DND-41 (cell line): ENCODE measurements around the gene MBD4.

Experiments
- ATAC-seq: fragments of 200-7000 bp; cut with Tn5 transposase; 3 replicates; pipeline ENCODE4 v1.9.1; 2021; ENCODE audit warnings: low read depth; ENCODE audit not compliant: insufficient read depth
- DNase-seq: peaks from one replicate; pipeline ENCODE4 v3.0.0-alpha.2; 2020
- H2AFZ ChIP-seq: 2 replicates; pipeline ENCODE4 v1.6.0; 2012; ENCODE audit warnings: low read depth, low read length
- H3K27ac ChIP-seq: 2 replicates; pipeline ENCODE4 v1.5.1; 2012; ENCODE audit warnings: low read length, inconsistent platforms
- H3K27me3 ChIP-seq: fragments of 200-600 bp; sonication (generic); 2 replicates; pipeline ENCODE4 v1.6.0; 2012; ENCODE audit warnings: low read length, mild to moderate bottlenecking, inconsistent platforms; ENCODE audit not compliant: insufficient read depth, poor library complexity
- H3K36me3 ChIP-seq: 2 replicates; pipeline ENCODE4 v1.5.1; 2012; ENCODE audit warnings: low read length, inconsistent platforms; ENCODE audit not compliant: insufficient read depth
- H3K4me1 ChIP-seq: 2 replicates; pipeline ENCODE4 v1.5.1; 2012; ENCODE audit warnings: mild to moderate bottlenecking, low read length; ENCODE audit not compliant: insufficient read depth
- H3K4me2 ChIP-seq: 2 replicates; pipeline ENCODE4 v1.6.0; 2012; ENCODE audit warnings: mild to moderate bottlenecking, moderate library complexity, low read length, inconsistent platforms; ENCODE audit not compliant: insufficient read depth
- H3K4me3 ChIP-seq, 2 experiments: fragments of 200-600 bp in 1 of 2; shearing (Covaris generic) in 1 of 2; 2 replicates each; pipeline ENCODE4 v1.5.1; 2012 to 2016; ENCODE audit warnings: inconsistent platforms in 2 of 2, low read length in 2 of 2, mild to moderate bottlenecking in 2 of 2, low read depth in 1 of 2, moderate library complexity in 1 of 2
- H3K79me2 ChIP-seq: 2 replicates; pipeline ENCODE4 v1.6.0; 2012; ENCODE audit warnings: low read length, inconsistent platforms; ENCODE audit not compliant: insufficient read depth
- H3K9ac ChIP-seq: 2 replicates; pipeline ENCODE4 v1.6.0; 2012; ENCODE audit warnings: low read depth, mild to moderate bottlenecking, inconsistent platforms, low read length, moderate library complexity
- H3K9me3 ChIP-seq: 2 replicates; pipeline ENCODE4 v1.5.1; 2012; ENCODE audit warnings: low read length, moderate library complexity, mild to moderate bottlenecking, inconsistent platforms; ENCODE audit not compliant: insufficient read depth, severe bottlenecking
- H4K20me1 ChIP-seq: 2 replicates; pipeline ENCODE4 v1.6.0; 2012; ENCODE audit warnings: low read length; ENCODE audit not compliant: insufficient read depth
- EZH2 ChIP-seq: IDR thresholded peaks from 3 replicates; pipeline ENCODE4 v1.6.1; 2012; ENCODE audit warnings: borderline replicate concordance, low read depth, mild to moderate bottlenecking, moderate library complexity, low read length, inconsistent platforms; ENCODE audit not compliant: severe bottlenecking
- TF ChIP-seq, protein P1 (sequence below): IDR thresholded peaks from 2 replicates; pipeline ENCODE4 v1.5.1; 2012; ENCODE audit warnings: borderline replicate concordance, low read length, moderate library complexity, mild to moderate bottlenecking; ENCODE audit not compliant: poor library complexity, severe bottlenecking; ENCODE audit errors: extremely low read depth

Gene MBD4

DNA sequence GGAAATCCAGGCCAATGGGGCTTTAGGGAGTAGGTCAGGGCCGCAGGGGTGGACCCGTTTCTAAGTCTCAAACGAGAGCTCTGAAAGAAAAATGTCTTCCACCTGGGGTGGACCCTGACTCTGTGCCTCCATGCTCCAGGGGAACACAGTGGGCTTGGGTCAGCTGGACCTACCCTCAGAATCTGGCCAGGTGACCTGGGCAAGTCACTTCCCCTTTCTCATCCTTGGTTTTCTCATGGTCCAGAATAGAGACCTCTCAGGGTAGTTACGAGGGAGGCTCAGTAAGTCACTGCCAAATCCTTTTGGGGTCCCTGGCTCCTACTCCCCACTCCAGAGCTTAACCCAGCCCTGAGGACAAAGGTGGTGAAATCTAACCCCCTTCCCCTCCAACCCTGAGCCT is 37.1 kb downstream of the MBD4 start:
- Histone ChIP-seq H3K4me2 (no peak overlapping the region), H3K79me2 (peaks cover 17% of the 10 kb centered on the region), H3K36me3 (no peaks in the 10 kb centered on the region), H3K27ac (no peak overlapping the region), H3K9ac (no peak overlapping the region), H3K27me3 (no peaks in the 10 kb centered on the region), H2AFZ (no peak overlapping the region; the same call in 1 of the 2 replicates), H3K9me3 (no peaks in the 10 kb centered on the region), H3K4me1 (peaks cover 24% of the 10 kb centered on the region), H3K4me3 (no peak overlapping the region), H4K20me1 (peaks cover 6% of the 10 kb centered on the region; the same call in 1 of the 2 replicates)
- DNase-seq (no peak), ATAC-seq (no peak)
- TF ChIP-seq, protein P1, sequence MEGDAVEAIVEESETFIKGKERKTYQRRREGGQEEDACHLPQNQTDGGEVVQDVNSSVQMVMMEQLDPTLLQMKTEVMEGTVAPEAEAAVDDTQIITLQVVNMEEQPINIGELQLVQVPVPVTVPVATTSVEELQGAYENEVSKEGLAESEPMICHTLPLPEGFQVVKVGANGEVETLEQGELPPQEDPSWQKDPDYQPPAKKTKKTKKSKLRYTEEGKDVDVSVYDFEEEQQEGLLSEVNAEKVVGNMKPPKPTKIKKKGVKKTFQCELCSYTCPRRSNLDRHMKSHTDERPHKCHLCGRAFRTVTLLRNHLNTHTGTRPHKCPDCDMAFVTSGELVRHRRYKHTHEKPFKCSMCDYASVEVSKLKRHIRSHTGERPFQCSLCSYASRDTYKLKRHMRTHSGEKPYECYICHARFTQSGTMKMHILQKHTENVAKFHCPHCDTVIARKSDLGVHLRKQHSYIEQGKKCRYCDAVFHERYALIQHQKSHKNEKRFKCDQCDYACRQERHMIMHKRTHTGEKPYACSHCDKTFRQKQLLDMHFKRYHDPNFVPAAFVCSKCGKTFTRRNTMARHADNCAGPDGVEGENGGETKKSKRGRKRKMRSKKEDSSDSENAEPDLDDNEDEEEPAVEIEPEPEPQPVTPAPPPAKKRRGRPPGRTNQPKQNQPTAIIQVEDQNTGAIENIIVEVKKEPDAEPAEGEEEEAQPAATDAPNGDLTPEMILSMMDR = no peak
- no peak for TF ChIP-seq EZH2

DNA sequence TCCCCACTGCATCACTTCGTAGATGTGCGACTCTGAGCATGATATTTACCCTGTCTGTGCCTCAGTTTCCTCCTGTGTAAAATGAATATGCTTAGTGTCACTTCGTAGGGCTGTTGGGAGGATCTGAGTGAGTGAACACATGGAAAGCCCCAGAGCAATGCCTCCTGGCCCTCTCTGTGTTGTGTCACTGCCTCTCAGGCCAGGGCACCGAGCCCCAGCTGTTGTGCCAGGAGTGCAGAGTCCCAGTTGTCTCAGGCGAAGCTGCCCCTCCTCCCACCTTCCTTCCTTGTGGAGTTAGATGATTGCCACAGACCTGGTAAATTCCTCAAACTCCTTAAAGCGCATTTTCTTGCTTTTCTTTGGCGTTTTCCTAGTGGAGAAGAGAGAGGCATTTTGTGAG is 37.5 kb downstream of the MBD4 start:
- TF ChIP-seq EZH2 = no peak
- TF ChIP-seq, protein P1 = no peak

DNA sequence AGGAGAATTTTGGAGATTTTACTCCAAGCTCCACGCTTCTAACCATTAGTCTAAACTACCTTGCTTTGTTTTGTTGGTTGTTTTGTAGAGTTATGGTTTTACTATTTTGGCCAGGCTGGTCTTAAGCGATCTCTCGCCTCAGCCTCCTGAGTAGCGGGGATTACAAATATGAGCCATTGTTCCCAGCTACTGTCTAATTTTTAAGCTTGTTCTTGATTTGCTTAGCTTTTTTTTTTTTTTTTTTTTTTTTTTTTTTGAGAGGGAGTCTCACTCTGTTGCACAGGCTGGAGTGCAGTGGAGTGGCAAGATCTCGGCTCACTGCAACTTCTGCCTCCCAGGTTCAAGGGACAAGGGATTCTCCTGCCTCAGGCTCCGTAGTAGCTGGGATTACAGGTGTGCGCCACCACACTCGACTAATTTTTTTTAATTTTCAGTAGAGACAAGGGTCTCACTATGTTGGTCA is 39.8 kb downstream of the MBD4 start:
- H3K36me3 ChIP-seq = peaks cover 25% of the 10 kb centered on the region
- H3K79me2 ChIP-seq = peaks cover 44% of the 10 kb centered on the region
- H3K4me2 ChIP-seq = peak overlapping the region; percentile 85
- DNase-seq (peak; percentile 37), ATAC-seq (no peak; the same call in 2 of the 3 replicates)
- peaks cover 27% of the 10 kb centered on the region for H4K20me1 ChIP-seq
- peak overlapping the region; percentile 64 for H3K9ac ChIP-seq
- H3K9me3 ChIP-seq = no peaks in the 10 kb centered on the region
- H3K4me1 ChIP-seq = peaks cover 45% of the 10 kb centered on the region
- H3K27me3 ChIP-seq = no peaks in the 10 kb centered on the region
- H2AFZ ChIP-seq = peak overlapping the region; percentile 87
- no peak for TF ChIP-seq EZH2
- TF ChIP-seq, protein P1 = no peak
- peak overlapping the region; percentile 89 to 92; a peak in 3 of 4 replicates for H3K4me3 ChIP-seq
- peak overlapping the region; percentile 85 for H3K27ac ChIP-seq

More for the DNA sequence above, 37.5 kb downstream of the MBD4 start:
- H3K36me3 ChIP-seq = 0 out of 2 replicates have a peak, but pooled peaks cover 3% of the 10 kb centered on the region
- H3K27ac ChIP-seq = no peak overlapping the region
- DNase-seq = no peak
- no peak overlapping the region for H3K4me3 ChIP-seq
- ATAC-seq = no peak
- peaks cover 21% of the 10 kb centered on the region for H3K79me2 ChIP-seq
- H4K20me1 ChIP-seq = peaks cover 10% of the 10 kb centered on the region; the same call in 1 of the 2 replicates
- no peak overlapping the region for H3K9ac ChIP-seq
- peaks cover 28% of the 10 kb centered on the region for H3K4me1 ChIP-seq
- H2AFZ ChIP-seq = no peak overlapping the region
- no peak overlapping the region for H3K4me2 ChIP-seq
- no peaks in the 10 kb centered on the region for H3K9me3 ChIP-seq
- H3K27me3 ChIP-seq = no peaks in the 10 kb centered on the region
